ENCODE data around the gene MMP25.

The MMP25 gene

GRCh38 chr16:3097266-3097665, 50.9 kb downstream of the MMP25 start:
- no peak for DNase-seq

- DNase-seq = no peak
Observed at GRCh38 chr16:3098459-3099394, 52.4 kb downstream of the MMP25 start, which contains the start of gene ZSCAN10. Gene ZSCAN10, minus strand, starts transcription at chr16:3099294. Its CDS starts 6,357 bp downstream, at chr16:3092937.

- no peak for DNase-seq
Observed at GRCh38 chr16:3099395-3099731, 53.0 kb downstream of the MMP25 start.

GRCh38 chr16:3099732-3100499, 53.6 kb downstream of the MMP25 start:
- peak; percentile 95 to 97 for DNase-seq

GRCh38 chr16:3101018-3101840, 54.9 kb downstream of the MMP25 start:
- peak in 1 of 2 experiments; percentile 58 for DNase-seq

- DNase-seq = peak in 1 of 2 experiments; percentile 44
Observed at GRCh38 chr16:3101841-3102470, 55.6 kb downstream of the MMP25 start.

- DNase-seq = peak; percentile 92 to 95
Observed at GRCh38 chr16:3106205-3106928, 60.0 kb downstream of the MMP25 start.
